GM15510 (cell line): Measurements from ENCODE around the gene SH3GL3.

Experiments used
- POLR2A ChIP-seq: IDR thresholded peaks from 3 replicates; pipeline ENCODE4 v1.6.1; 2011; ENCODE audit warnings: borderline replicate concordance; ENCODE audit not compliant: insufficient read length; ENCODE audit errors: extremely low read depth

Gene SH3GL3

DNA sequence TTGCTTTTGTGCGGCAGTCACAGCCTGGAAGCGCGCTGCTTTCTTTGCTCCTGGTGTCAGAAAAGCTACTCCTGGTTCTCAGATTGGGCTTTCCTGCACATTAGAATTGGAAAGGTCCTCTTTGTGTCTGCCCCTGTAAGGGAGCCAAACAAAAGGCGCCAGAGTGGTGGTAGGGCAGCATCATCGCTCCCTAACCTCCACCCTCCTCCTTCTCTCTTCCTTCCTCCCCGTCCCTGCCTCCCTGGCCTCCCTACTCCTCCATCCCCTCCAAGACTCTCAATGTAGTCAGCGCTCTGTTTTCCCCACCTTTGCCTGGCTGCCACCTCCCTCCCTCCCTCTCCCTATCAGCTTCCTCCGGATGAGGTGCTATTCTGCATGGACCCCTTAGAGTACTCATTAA lies 65.3 kb downstream of the SH3GL3 start:
- TF ChIP-seq POLR2A = no peak

DNA sequence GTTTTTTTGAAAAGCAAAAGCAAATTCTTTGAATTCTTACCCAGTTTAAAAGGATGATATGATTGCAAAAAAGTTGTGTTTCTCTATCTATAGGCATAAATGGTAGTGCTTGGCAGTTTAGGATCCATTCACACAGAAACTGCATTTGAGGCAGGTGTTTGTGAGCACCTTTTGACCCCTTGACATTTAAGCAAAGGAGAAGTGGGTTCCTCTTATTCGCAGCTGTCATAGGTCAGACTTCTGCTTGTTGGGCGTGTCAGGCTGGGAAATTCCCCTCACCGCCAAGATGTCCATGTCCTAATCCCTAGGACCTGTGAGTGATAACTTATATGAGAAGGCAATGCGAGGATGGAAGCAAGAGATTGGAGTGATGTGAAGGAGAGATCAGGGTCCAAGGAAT lies 67.4 kb downstream of the SH3GL3 start:
- no peak for TF ChIP-seq POLR2A

DNA sequence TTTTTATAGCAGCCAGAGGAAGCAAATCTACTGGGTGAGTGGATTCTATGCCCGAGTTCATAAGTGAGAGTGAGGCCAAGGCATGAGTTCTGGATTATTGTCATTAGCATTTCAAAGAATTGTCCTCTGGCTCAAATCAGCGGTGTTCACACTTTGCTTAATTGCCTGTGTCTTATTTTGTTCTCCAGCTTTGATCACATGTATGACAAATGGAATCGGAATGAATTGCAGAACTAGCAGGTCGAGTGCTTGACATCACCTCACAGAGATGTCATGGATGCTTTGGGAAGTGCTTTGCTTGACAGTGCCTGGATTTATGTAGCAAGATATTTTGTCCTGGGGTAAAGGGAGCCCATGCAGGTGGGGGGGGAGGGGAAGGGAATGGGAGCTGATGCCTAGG lies 68.0 kb downstream of the SH3GL3 start:
- TF ChIP-seq POLR2A = no peak

DNA sequence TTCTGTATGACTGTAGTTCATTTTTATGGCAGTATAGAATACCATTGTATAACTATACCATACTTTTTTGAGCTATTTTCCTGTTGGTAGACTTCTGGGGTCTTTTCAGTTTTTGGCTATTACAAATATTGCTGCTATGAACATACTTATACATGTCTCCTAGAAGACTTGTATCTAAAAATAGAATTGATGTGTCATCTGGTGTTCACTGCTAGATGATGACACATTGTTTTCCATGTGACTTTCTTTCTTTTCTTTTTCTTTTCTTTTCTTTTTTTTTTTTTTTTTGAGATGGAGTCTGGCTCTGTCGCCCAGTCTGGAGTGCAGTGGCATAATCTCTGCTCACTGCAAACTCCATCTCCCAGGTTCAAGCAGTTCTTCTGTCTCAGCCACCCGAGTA lies 69.8 kb downstream of the SH3GL3 start:
- no peak for TF ChIP-seq POLR2A

DNA sequence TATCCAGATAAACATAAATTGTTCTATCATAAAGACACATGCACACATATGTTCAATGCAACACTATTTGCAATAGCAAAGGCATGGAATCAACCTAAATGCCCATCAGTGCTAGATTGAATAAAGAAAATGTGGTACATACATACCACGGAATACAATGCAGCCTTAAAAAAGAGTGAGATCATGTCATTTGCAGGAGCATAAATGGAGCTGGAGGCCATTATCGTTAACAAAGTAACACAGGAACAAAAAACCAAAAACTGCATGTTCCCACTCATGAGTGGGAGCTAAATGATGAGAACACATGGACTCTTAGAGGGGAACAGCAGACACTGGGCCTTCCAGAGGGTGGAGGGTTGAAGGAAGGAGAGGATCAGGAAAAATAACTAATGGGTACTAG lies 79.2 kb downstream of the SH3GL3 start:
- TF ChIP-seq POLR2A = no peak

DNA sequence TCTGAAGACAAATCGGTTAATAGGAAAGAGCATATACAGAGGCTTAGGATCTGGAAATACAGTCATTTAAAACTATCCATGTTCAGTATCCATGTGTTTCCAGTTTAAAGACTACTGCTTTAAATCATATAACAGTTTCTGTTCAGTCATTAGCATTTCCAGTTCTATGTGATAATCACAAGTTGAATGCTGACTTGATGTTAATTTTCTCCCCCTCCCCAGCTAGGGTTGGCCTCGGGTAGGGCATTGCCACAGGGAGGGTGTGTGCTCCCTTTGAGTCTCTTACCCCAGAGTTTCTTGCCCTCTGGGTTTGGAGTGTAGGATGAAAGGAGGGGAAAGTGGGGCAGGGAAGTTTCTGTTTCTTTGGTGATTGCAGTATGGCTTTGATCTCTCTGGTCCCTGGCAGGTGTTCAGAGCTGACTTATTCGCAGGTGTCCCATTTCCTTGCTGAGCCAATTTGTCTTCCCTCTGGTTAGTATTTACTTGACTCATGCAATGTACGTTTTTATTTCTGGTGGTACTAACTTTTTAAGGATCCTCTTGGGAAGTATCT lies 86.3 kb downstream of the SH3GL3 start:
- no peak for TF ChIP-seq POLR2A

DNA sequence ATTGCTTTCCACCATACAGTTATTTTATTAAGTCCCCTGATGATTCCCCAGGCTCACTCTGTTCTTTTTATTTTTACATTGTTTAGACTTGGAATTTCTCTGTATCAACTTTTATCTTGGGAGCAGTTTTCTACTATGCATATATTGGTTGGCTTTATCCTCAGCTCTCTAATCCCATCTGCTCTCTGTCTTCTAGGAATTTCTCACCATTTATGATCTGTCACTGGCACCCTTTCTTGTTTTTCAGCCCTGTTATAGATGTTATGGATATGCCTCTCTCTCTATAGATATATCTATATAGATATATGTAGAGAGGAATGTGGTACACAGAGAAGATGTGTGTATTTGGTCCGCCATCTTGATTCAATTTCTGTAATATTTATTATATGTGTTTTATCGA lies 90.5 kb downstream of the SH3GL3 start:
- no peak for TF ChIP-seq POLR2A

DNA sequence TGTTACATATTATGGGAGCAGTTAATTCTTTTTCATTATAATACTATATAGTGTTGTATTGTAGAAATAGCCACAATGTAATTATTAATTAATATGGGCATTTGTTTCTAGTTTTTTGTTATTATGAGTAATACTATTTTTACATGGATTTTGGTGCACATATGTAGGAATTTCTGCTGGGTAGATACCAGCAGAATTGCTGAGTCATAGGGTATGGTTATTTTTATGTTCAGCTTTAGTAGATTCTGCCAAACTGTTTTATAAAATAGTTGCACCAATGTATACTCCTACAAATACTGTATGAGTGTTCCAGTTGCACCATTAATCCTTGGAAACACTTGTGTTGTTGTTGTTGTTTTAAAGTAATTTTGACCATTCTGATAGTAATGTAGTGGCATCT lies 91.5 kb downstream of the SH3GL3 start:
- TF ChIP-seq POLR2A = no peak

DNA sequence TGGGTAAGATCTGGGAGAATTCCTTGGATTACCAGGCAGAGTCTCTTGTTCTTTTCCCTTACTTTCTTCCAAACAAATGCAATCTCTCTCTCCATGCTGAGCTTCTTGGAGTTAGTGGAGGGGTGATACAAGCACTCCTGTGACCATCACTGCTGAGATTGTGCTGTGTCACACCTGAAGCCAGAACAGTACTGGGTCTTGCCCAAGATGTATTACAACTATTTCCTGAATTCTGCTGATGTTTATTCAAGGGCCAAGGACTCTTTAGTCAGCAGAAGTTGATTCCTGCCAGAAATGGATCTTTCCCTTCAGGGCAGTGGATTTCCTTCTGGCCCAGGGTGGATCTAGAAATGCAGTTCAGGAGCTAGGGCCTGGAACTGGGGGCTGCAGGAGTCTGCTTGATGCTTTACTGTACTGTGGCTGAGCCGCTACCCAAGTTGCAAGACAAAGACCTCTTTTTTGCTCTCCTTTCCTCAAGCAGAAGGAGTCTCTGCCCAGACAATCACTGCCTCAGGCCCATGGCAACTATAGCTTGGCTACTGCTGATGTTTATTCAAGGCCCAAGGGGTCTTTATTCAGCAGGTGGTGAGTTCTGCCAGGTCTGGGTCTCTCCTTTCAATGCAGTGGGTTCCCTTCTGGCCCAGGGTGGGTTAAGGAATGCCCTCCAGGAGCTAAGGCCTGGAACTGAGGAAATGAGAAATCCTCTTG lies 98.8 kb downstream of the SH3GL3 start:
- TF ChIP-seq POLR2A = no peak

DNA sequence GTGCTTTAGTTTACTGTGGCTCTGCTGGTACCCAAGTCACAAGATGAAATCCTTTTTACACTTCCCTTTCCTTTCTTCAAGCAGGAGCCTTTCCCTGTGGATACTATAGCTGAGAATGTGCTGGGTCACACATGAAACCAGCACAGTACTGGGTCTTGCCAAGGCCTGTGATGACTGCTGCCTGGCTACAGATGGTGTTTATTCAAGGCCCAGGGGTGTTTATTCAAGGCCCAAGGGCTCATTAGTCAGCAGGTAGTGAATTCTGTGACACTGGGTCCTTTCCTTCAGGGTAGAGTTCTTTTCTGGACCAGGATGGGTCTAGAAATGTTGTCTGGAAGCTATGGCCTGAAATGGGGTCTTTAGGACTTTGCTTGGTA lies 99.4 kb downstream of the SH3GL3 start:
- TF ChIP-seq POLR2A = no peak

DNA sequence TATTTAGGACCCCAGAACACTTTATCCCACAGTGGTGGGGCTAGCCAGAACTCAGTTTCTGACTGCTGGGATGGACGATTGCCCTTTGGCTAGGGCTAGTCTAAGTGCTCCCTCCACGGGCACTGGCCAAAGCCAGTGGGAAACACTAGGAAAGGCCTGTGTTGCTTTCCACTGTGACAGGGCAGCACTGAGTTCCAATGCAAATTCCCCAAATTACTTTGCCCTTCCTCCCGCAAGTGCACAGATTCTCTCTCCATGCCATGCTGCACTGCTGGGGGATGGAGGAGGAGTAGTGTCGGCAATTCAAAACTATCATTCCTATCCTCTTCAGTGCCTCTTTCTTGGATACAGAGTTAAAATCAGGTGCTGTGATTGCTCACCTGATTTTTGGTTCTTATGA lies 100.0 kb downstream of the SH3GL3 start:
- TF ChIP-seq POLR2A = no peak

DNA sequence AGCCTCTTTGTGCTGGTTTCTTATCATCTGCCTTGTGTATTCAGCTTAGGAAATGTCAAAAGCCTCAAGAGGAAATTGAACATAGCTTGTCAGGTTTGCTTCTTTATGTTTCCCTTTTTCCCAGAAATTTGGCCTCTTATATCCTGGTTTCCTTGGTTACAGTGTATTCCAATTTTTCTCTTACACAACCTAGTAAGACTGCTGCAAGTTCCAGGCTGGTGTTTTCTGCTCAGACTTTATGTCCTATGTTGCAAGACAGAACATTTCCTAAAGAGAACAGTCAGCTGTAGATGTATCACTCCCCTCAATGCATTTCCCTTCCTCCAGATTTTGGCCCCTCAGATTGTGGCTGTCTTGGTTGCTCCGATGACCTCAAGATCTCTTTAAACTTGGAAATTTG lies 102.5 kb downstream of the SH3GL3 start:
- no peak for TF ChIP-seq POLR2A

DNA sequence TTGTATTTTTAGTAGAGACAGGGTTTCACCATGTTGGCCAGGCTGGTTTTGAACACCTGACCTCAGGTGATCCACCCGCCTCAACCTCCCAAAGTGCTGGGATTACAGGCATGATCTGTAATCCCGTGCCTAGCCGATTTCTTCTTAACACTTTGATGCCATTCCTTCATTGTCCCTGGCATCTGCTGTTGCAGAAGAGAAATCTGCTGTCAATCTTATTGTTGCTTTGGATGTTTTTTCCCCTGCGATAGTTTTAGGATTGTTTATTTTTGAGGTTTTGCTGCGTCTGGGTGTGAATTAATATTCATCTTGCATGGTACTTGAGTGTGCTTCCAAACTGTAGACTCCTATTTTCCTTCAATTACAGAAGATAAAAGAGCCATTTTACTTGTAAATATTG lies 107.4 kb downstream of the SH3GL3 start:
- TF ChIP-seq POLR2A = no peak

DNA sequence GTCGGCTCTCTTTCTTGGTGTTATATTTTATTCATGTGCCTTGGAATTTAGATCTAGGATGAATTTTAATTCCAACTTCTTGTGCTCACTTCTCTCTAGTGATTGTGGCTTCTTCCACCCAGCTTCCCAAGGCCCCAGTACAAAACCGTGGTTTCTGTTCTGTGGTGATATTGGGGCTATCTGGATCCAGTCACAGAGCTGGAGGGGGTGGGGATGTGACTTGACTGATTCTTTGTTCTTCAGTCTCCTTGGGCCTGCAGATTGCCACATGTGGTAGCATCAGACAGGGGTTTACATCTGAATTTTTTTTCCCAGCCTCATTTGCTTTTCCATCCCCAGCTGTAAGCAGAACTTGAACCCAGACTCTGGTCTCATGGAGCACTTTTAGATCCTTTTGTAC lies 108.2 kb downstream of the SH3GL3 start:
- TF ChIP-seq POLR2A = no peak

DNA sequence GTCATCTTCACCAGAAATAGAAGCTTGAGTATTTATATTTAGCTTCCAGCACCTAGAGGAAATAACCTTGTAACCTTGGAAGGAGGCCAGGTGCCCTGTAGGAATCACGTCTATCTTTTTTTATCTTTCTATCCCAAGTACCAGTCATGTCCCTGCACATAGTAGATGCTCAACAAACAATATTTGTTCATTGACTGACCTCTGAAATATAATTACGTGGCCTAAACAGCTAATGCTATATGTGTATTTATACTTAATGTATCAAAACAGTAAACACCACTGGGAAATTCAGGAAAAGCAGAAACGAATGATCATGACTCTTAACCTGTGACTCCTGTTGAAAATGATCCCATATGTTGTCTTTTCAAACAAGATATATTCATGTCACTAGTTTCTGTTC lies 108.9 kb downstream of the SH3GL3 start:
- TF ChIP-seq POLR2A = no peak

DNA sequence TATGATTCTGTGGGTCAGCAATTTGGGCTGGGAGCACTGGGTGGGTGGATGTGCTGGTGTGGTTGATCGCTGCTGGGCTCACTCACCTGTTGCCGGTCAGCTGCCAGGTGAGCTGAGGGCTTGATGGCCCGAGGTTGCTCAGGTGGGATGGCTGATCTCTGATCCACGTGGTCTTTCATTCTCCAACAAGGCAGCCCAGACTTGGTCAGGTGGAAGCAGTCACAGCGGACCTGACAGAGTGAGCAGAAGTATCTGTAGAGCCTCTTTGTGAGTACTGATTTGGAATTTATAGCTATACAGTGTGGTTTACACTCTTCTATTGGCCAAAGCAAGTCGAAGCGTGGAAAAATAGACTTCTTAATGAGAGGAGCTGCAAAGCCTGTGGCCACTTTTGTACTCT lies 109.6 kb downstream of the SH3GL3 start:
- TF ChIP-seq POLR2A = no peak

DNA sequence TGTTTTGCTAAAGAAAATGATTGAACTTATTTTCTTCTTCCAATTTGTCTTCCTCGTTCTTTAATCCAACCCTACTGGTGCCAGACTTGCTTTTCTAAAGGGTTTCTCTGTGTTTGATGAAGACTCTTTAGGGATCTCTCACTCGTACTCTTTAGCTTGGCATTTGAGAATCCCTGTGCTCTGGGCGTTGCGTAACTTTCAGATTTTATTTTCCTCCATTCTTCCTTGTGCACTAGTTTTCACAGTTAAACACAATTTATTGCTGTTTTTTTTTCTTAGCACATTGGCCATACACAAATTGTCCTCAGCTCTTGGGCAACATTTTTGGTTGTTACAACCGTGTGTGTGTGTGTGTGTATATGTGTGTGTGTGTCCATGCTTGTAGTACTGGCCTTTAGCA lies 111.0 kb downstream of the SH3GL3 start:
- TF ChIP-seq POLR2A = no peak
